ENCODE measurements around the gene ING2. TPM values are rescaled to one million over a fixed set of nuclear protein-coding genes. Genes with fewer than 3 reads are reported as not detected.

ING2 gene
- total and polyA plus RNA-seq, 2 of the 8 experiments (the other 6 are each of a cell fraction or from before 2014, with no cell fraction given), result 5.1 to 16.1 TPM

- FAIRE-seq, result no peak
- H3K9ac ChIP-seq (replicated peaks in 1 of 4; ENCODE audit: extremely low read depth in 1 of 4, low read depth in 3 of 4, low read length in 3 of 4), result no peak overlapping the region; a peak in 1 of 7 replicates
- POLR2A ChIA-PET (ENCODE audit: partially characterized antibody), result interaction anchor here (0.9 to 2.0 kb wide), 3 partner anchors 12 to 34 kb away, joined by 3 to 6 read pairs (median 4); partner anchors contain the start of gene CDKN2AIP
- TF ChIP-seq GTF2F1 (IDR thresholded peaks at IDR 0.05; ENCODE audit: borderline replicate concordance, low read depth, low read length) (no peak), HDAC2 (IDR thresholded peaks at IDR 0.05; ENCODE audit: borderline replicate concordance in 1 of 2, low read depth in 2 of 2, low read length in 2 of 2) (no peak), SUZ12 (IDR thresholded peaks at IDR 0.05; ENCODE audit: low read length) (no peak), JUND (IDR thresholded peaks at IDR 0.05; ENCODE audit: low read length) (no peak), GABPA (IDR thresholded peaks at IDR 0.05; ENCODE audit: borderline replicate concordance, insufficient read depth, low read length) (no peak), BRCA1 (IDR thresholded peaks at IDR 0.05; ENCODE audit: low read depth, low read length) (no peak), BACH1 (IDR thresholded peaks at IDR 0.05; ENCODE audit: low read length) (no peak), NANOG (IDR thresholded peaks at IDR 0.05; ENCODE audit: insufficient read depth, low read depth, low read length, poor library complexity, severe bottlenecking) (no peak), RXRA (IDR thresholded peaks at IDR 0.05; ENCODE audit: insufficient read depth, low read depth, low read length) (no peak), RFX5 (IDR thresholded peaks at IDR 0.05; ENCODE audit: borderline replicate concordance, low read depth, low read length) (no peak), HDAC6 (IDR thresholded peaks at IDR 0.05; ENCODE audit: low read depth, low read length) (no peak), POLR2AphosphoS5 (IDR thresholded peaks at IDR 0.05; ENCODE audit: low read depth, low read length) (no peak), FOSL1 (IDR thresholded peaks at IDR 0.05; ENCODE audit: insufficient read depth, low read depth, low read length) (no peak)
Measured at GRCh38 chr4:183478123-183478522, 26.7 kb upstream of the ING2 start.

More at GRCh38 chr4:183478123-183478522, 26.7 kb upstream of the ING2 start:
- H4K8ac ChIP-seq (ENCODE audit: extremely low read depth, insufficient read depth, low read length), result no peak overlapping the region
- H3K27ac ChIP-seq (ENCODE audit: low read depth, low read length), result no peak overlapping the region
- H2BK15ac ChIP-seq (ENCODE audit: low read length), result no peak overlapping the region
- H3K4me2 ChIP-seq (ENCODE audit: insufficient read depth in 1 of 2, low read depth in 2 of 2, low read length in 2 of 2), result no peak overlapping the region
- H3K18ac ChIP-seq (ENCODE audit: extremely low read depth, low read length), result no peak overlapping the region
- no peak overlapping the region for H2BK120ac ChIP-seq (replicated peaks; ENCODE audit: low read depth, low read length)
- H3K79me2 ChIP-seq (ENCODE audit: control insufficient read depth in 1 of 2, insufficient read depth in 2 of 2, low read length in 2 of 2), result no peaks in the 10 kb centered on the region
- H3K27me3 ChIP-seq (replicated peaks in 1 of 4; ENCODE audit: control insufficient read depth in 3 of 4, extremely low read depth in 1 of 4, insufficient read depth in 3 of 4, low read length in 3 of 4), result no peaks in the 10 kb centered on the region
- H2BK20ac ChIP-seq (ENCODE audit: low read length), result no peak overlapping the region
- H2AK5ac ChIP-seq (ENCODE audit: low read depth, low read length), result no peak overlapping the region
- H4K20me1 ChIP-seq (replicated peaks in 1 of 2; ENCODE audit: control insufficient read depth in 1 of 2, insufficient read depth in 2 of 2, low read length in 2 of 2), result no peaks in the 10 kb centered on the region
- H3K4me1 ChIP-seq (replicated peaks in 1 of 4; ENCODE audit: control insufficient read depth in 3 of 4, insufficient read depth in 4 of 4, low read length in 3 of 4), result no peaks in the 10 kb centered on the region
- no peak overlapping the region for H4K91ac ChIP-seq (replicated peaks; ENCODE audit: insufficient read length, low read length)
- no peak overlapping the region for H2AFZ ChIP-seq (ENCODE audit: low read length)
- H3K9me3 ChIP-seq (ENCODE audit: insufficient read depth in 2 of 2, low read depth in 1 of 2, low read length in 1 of 2), result peaks cover 0 to 4% of the 10 kb centered on the region in 2 experiments; a peak in 1 of 4 replicates
- H3K4me3 ChIP-seq (ENCODE audit: extremely low read depth in 1 of 4, insufficient read depth in 2 of 4, low read depth in 3 of 4, low read length in 4 of 4), result no peak overlapping the region
- H3K4ac ChIP-seq (replicated peaks; ENCODE audit: insufficient read length, low read depth, low read length), result no peak overlapping the region
- no peaks in the 10 kb centered on the region for H3K36me3 ChIP-seq (ENCODE audit: control insufficient read depth in 2 of 4, insufficient read depth in 4 of 4, low read length in 3 of 4)
- H2BK12ac ChIP-seq (ENCODE audit: low read depth, low read length), result no peak overlapping the region
- H3K14ac ChIP-seq (ENCODE audit: insufficient read length), result no peak overlapping the region
- DNase-seq (ENCODE audit: low read depth in 1 of 2, low spot score in 2 of 2), result no peak
- no peak overlapping the region for H3K56ac ChIP-seq (replicated peaks; ENCODE audit: insufficient read length, low read depth, low read length)
- H4K5ac ChIP-seq (ENCODE audit: insufficient read length, low read depth, low read length), result no peak overlapping the region
- WGBS, 2 experiments (ENCODE audit: extremely low coverage in 1 of 2, insufficient coverage in 1 of 2, insufficient read length in 1 of 2, insufficient replicate concordance in 2 of 2, low coverage in 1 of 2, low lambda C conversion rate in 2 of 2, missing lambda C conversion rate in 1 of 2), result 49% methylated on average over 5 of the region's 5 CpGs; no CpG with 5 or more reads in 1 of the 2 experiments
- H3K79me1 ChIP-seq (ENCODE audit: low read depth, low read length), result no peaks in the 10 kb centered on the region
- CTCF ChIA-PET (ENCODE audit: partially characterized antibody), result interaction anchor here (1.0 to 4.5 kb wide), 4 partner anchors 71 to 125 kb away, joined by 3 to 17 read pairs (median 4); no protein-coding TSS in a partner anchor
- H2BK5ac ChIP-seq (ENCODE audit: low read depth, low read length), result no peak overlapping the region
- no peaks in the 10 kb centered on the region for H3K23me2 ChIP-seq (ENCODE audit: low read depth, low read length)
- no peak overlapping the region for H3K23ac ChIP-seq (ENCODE audit: insufficient read length)

All from H1 (cell line).